ENCODE results near the gene SCP2.

The SCP2 gene
- long read RNA-seq, transcript SCP2-205 (4 exons, 1,298 nt) = minor isoform, 5 of 804 reads
- long read RNA-seq, transcript SCP2-203 (16 exons, 2,811 nt) = major isoform, 389 of 804 reads
- long read RNA-seq, transcript SCP2-201 (15 exons, 1,889 nt) = minor isoform, 22 of 804 reads
- long read RNA-seq, transcript SCP2-207 (5 exons, 894 nt) = minor isoform, 329 of 804 reads
- long read RNA-seq, partial matches to known transcripts = 21 of 804 reads
- long read RNA-seq, other reads (novel, unspliced or antisense) = 33 of 804 reads

DNA sequence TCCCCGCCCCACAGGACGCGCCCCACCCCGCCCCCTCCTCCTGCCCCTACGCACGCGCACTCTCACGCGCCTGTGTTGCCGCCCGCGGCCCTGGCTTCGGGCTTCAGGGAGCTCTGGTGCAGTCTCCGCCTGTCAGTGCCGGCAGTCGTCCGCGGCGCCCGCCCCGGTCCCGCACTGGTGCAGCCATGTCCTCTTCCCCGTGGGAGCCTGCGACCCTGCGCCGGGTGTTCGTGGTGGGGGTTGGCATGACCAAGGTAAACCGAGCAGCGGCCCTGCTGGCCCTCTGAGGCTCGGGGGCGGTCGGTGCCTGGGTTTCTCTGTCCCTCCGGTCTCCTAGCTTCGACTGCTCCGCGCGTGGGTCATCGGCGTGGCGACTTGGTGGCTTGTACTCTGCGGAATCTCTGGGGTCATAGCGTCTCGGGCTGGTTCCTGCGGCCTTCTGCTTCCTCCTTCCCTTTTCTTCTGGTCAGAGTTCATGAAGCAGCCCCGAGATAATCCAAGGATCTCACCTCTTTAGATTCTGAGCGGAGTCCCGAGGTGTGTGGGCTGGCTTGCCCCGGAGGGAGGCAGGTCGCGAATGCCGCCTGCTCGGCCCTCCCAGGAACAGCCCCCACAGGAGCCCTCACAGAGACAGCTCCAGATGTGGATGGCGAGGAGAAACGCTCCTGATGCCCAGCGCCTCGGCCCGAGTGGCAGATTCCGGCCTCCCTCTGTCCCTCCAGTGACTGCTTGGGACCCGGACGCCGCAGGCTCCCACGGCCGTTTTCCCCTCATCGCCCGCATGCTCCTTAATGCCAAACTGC, at the start of gene SCP2:
SCP2 (plus strand) TSS at position 65 of the 803 bp plus-strand sequence; CDS start at position 186, 121 bp downstream.
- Histone ChIP-seq H3K4me3 (replicated peaks; ENCODE audit: insufficient read depth, low read length) (peak within 1 kb of the TSS; percentile 65), H3K27me3 (ENCODE audit: insufficient read depth, poor library complexity, severe bottlenecking) (no peaks in the 10 kb centered on the region), H3K27ac (replicated peaks) (peak within 1 kb of the TSS; percentile 77)
- TF ChIP-seq REST (IDR thresholded peaks at IDR 0.05; ENCODE audit: insufficient replicate concordance, low read depth) (no peak), POLR2AphosphoS5 (IDR thresholded peaks at IDR 0.05; ENCODE audit: low read depth) (peak; percentile 20; the same call in 1 of the 2 replicates), GABPA (IDR thresholded peaks at IDR 0.05; ENCODE audit: low read depth) (no peak), CTCF (IDR thresholded peaks at IDR 0.05; ENCODE audit: insufficient read depth, low read length) (no peak), SPI1 (IDR thresholded peaks at IDR 0.05; ENCODE audit: borderline replicate concordance, low read depth) (peak; percentile 14; the same call in 1 of the 2 replicates)
- peak; percentile 35 to 63 for DNase-seq (ENCODE audit: low read depth in 1 of 2, low spot score in 1 of 2)

DNA sequence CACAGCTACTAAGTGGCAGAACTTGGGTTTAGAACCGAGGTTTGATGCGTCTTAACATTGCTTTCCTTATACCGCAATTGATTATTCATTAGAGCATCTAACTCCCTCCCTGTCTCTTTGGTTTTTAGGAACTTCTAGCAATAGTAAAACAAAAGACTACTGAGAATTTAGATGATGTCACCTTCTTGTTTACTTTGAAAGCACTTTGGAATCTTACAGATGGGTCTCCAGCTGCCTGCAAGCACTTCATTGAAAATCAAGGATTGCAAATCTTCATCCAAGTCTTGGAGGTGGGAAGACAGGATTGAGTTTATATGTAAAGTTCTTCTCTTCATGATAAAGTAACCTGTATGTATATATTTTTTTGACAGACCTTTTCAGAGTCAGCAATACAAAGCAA, 49.5 kb upstream of the SCP2 start:
- TF ChIP-seq REST (IDR thresholded peaks at IDR 0.05; ENCODE audit: insufficient replicate concordance, low read depth) = no peak
- TF ChIP-seq POLR2AphosphoS5 (IDR thresholded peaks at IDR 0.05; ENCODE audit: low read depth) = no peak
- no peak for TF ChIP-seq SPI1 (IDR thresholded peaks at IDR 0.05; ENCODE audit: borderline replicate concordance, low read depth)
- no peak for TF ChIP-seq CTCF (IDR thresholded peaks at IDR 0.05; ENCODE audit: insufficient read depth, low read length)
- no peak for TF ChIP-seq GABPA (IDR thresholded peaks at IDR 0.05; ENCODE audit: low read depth)
- no peak for DNase-seq (ENCODE audit: low read depth in 1 of 2, low spot score in 1 of 2)
- H3K27me3 ChIP-seq (ENCODE audit: insufficient read depth, poor library complexity, severe bottlenecking) = no peaks in the 10 kb centered on the region
- no peak overlapping the region for H3K27ac ChIP-seq (replicated peaks)
- no peak overlapping the region for H3K4me3 ChIP-seq (replicated peaks; ENCODE audit: insufficient read depth, low read length)

GRCh38 chr1:52880206-52880605, 46.9 kb upstream of the SCP2 start:
- H3K27me3 ChIP-seq (ENCODE audit: insufficient read depth, poor library complexity, severe bottlenecking) = no peaks in the 10 kb centered on the region
- TF ChIP-seq SPI1 (IDR thresholded peaks at IDR 0.05; ENCODE audit: borderline replicate concordance, low read depth) (no peak), REST (IDR thresholded peaks at IDR 0.05; ENCODE audit: insufficient replicate concordance, low read depth) (no peak), GABPA (IDR thresholded peaks at IDR 0.05; ENCODE audit: low read depth) (no peak), CTCF (IDR thresholded peaks at IDR 0.05; ENCODE audit: insufficient read depth, low read length) (no peak), POLR2AphosphoS5 (IDR thresholded peaks at IDR 0.05; ENCODE audit: low read depth) (no peak)
- no peak overlapping the region for H3K27ac ChIP-seq (replicated peaks)
- DNase-seq (ENCODE audit: low read depth in 1 of 2, low spot score in 1 of 2) = no peak
- H3K4me3 ChIP-seq (replicated peaks; ENCODE audit: insufficient read depth, low read length) = no peak overlapping the region

All from HL-60 (cell line).